Progenitor cell of endocrine pancreas (in vitro differentiated cells): ENCODE data around the gene THSD7A. TPM values are rescaled to one million over a fixed set of nuclear protein-coding genes. Genes with fewer than 3 reads are reported as not detected.

Source experiments
- DNase-seq: peaks from one replicate; pipeline ENCODE4 v3.0.0; 2021; ENCODE audit warnings: low spot score; ENCODE audit not compliant: unreplicated experiment
- H3K27ac Mint-ChIP-seq: 2 replicates; pipeline ENCODE4 v1.8.0; 2021; ENCODE audit warnings: mild to moderate bottlenecking, moderate library complexity, mixed read lengths
- H3K27me3 Mint-ChIP-seq: 2 replicates; pipeline ENCODE4 v1.8.0; 2021; ENCODE audit warnings: mixed read lengths
- H3K36me3 Mint-ChIP-seq: 2 replicates; pipeline ENCODE4 v1.8.0; 2022; ENCODE audit warnings: mixed read lengths; ENCODE audit not compliant: insufficient read depth
- H3K4me1 Mint-ChIP-seq: 2 replicates; pipeline ENCODE4 v1.8.0; 2021; ENCODE audit warnings: low read depth, mixed read lengths
- H3K4me3 Mint-ChIP-seq: 2 replicates; pipeline ENCODE4 v1.8.0; 2021; ENCODE audit warnings: low read depth, mild to moderate bottlenecking, moderate library complexity, mixed read lengths
- H3K9me3 Mint-ChIP-seq: 2 replicates; pipeline ENCODE4 v1.8.0; 2021; ENCODE audit warnings: low read depth, mixed read lengths
- total RNA-seq: library from RNA; stranded (reverse); gene quantifications from 2 replicates; pipeline ENCODE4 v1.2.1, GENCODE V29; 2021
- TF ChIP-seq, protein P1 (sequence below): fragments of 200-600 bp; sonication (generic); IDR thresholded peaks from one replicate; pipeline ENCODE4 v1.5.0; 2021; ENCODE audit warnings: antibody characterized with exemption, mild to moderate bottlenecking; ENCODE audit not compliant: unreplicated experiment

Gene THSD7A
- total RNA-seq, 1 donor from 2014 or later: 4.7 TPM

DNA sequence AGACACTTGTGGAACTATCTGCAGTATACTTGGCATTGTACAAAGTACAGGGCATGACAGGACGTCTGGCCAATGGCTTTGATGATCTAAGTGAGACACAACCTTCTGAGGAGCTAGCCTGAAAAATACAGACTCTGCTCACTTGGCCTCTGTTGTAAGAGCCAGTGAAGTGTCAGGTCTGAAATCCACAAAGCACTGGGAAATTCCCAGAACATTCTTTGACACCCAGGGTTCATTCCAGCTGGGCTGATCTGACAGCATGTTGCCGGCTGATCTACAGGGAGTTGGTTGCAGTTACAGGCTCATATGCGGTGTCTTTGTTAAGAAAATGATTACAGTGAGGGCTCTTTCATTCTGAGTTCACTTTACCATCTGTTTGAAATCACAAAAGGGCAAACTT lies 503.7 kb downstream of the THSD7A start:
- Mint-ChIP-seq H3K27me3 (no peaks in the 10 kb centered on the region), H3K4me1 (peaks cover 3% of the 10 kb centered on the region), H3K4me3 (no peak overlapping the region), H3K9me3 (no peaks in the 10 kb centered on the region), H3K36me3 (no peaks in the 10 kb centered on the region), H3K27ac (no peak overlapping the region)
- DNase-seq: no peak
- TF ChIP-seq, protein P1, sequence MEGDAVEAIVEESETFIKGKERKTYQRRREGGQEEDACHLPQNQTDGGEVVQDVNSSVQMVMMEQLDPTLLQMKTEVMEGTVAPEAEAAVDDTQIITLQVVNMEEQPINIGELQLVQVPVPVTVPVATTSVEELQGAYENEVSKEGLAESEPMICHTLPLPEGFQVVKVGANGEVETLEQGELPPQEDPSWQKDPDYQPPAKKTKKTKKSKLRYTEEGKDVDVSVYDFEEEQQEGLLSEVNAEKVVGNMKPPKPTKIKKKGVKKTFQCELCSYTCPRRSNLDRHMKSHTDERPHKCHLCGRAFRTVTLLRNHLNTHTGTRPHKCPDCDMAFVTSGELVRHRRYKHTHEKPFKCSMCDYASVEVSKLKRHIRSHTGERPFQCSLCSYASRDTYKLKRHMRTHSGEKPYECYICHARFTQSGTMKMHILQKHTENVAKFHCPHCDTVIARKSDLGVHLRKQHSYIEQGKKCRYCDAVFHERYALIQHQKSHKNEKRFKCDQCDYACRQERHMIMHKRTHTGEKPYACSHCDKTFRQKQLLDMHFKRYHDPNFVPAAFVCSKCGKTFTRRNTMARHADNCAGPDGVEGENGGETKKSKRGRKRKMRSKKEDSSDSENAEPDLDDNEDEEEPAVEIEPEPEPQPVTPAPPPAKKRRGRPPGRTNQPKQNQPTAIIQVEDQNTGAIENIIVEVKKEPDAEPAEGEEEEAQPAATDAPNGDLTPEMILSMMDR: no peak

DNA sequence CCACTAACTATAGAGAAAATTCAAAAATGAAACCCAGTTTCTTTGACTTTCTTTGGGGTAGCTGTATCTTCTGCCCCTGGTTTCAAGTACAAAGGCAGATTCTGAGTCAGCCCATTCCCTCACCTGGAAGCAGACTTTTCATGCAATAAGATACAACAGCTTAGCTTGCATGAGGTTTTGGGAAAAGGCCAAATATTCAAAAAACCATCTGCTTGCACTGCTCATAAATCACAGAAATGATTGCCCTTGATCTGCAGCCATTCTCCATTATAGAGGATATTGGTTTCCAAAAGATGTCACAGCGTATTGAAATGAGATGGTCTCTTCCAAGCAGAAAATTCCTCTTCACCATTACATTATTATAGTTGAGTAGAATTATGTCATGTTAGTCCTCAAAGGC lies 504.4 kb downstream of the THSD7A start:
- no peaks in the 10 kb centered on the region for H3K9me3 Mint-ChIP-seq
- TF ChIP-seq, protein P1: no peak
- H3K4me1 Mint-ChIP-seq: peaks cover 3% of the 10 kb centered on the region
- no peak overlapping the region for H3K27ac Mint-ChIP-seq
- H3K36me3 Mint-ChIP-seq: no peaks in the 10 kb centered on the region
- no peak for DNase-seq
- H3K27me3 Mint-ChIP-seq: no peaks in the 10 kb centered on the region
- H3K4me3 Mint-ChIP-seq: no peak overlapping the region
